ENCODE measurements around the gene PIK3CA.
A peak's percentile ranks its signal among the peaks of the same experiment; 100 is the strongest.
"Not testable (repeated sequence)": the region's sequence is repeated elsewhere in the genome, so short reads cannot be mapped to it uniquely, and the experiment has no call there.

Gene PIK3CA

GRCh38 chr3:179196098-179196497, 47.9 kb downstream of the PIK3CA start:
- ChIA-PET CTCF (interaction anchor here (1.0 to 4.3 kb wide), 3 partner anchors 8 to 30 kb away, joined by 3 to 25 read pairs (median 3); no protein-coding TSS in a partner anchor), POLR2A (no interaction called here)
- no peak for TF ChIP-seq CTCF (IDR thresholded peaks at IDR 0.05; ENCODE audit: control extremely low read depth, extremely low read depth, low read depth, missing control alignments)
- DNase-seq (ENCODE audit: extremely low spot score) = peak; percentile 58

GRCh38 chr3:179196700-179197099, 48.5 kb downstream of the PIK3CA start:
- no peak for DNase-seq (ENCODE audit: extremely low spot score)
- POLR2A ChIA-PET = no interaction called here
- no peak for TF ChIP-seq CTCF (IDR thresholded peaks at IDR 0.05; ENCODE audit: control extremely low read depth, extremely low read depth, low read depth, missing control alignments)
- CTCF ChIA-PET = interaction anchor here (4.3 kb wide), 1 partner anchor 11 kb away, joined by 25 read pairs; no protein-coding TSS in a partner anchor

GRCh38 chr3:179200790-179201189, 52.6 kb downstream of the PIK3CA start:
- ChIA-PET POLR2A (no interaction called here), CTCF (no interaction called here)
- DNase-seq (ENCODE audit: extremely low spot score) = no peak
- no peak for TF ChIP-seq CTCF (IDR thresholded peaks at IDR 0.05; ENCODE audit: control extremely low read depth, extremely low read depth, low read depth, missing control alignments)

- CTCF ChIA-PET; POLR2A ChIA-PET; DNase-seq (ENCODE audit: extremely low spot score): not testable (repeated sequence)
These were observed 67.4 kb downstream of the PIK3CA start for GRCh38 chr3:179215550-179215949.

DNA sequence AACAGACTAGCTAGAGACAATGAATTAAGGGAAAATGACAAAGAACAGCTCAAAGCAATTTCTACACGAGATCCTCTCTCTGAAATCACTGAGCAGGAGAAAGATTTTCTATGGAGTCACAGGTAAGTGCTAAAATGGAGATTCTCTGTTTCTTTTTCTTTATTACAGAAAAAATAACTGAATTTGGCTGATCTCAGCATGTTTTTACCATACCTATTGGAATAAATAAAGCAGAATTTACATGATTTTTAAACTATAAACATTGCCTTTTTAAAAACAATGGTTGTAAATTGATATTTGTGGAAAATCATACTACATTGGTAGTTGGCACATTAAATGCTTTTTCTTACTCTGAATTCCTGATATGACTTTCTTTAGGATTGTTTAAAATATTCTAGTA, 70.1 kb downstream of the PIK3CA start:
- POLR2A ChIA-PET; DNase-seq (ENCODE audit: extremely low spot score): not testable (repeated sequence)
- CTCF ChIA-PET = interaction anchor here (1.7 kb wide), 1 partner anchor 15 kb away, joined by 3 read pairs; no protein-coding TSS in a partner anchor

DNA sequence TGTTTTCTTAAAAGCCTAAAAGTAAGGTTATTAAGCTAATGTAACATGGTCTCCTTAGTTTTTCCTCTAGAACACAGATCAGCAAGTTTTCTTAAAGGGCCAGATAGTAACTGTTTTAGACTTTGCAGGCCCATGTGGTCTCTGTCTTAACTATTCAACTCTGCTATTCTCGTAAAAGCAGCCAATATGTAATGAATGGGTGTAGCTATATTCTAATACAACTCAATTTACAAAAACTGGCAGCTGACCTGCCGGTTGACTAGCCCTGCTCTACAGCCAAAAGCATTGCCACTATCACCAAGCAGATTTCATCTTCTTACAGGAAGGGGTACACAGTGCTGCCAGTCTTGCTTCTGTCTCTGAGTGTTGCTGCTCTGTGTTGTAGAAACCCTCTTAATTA, 75.4 kb downstream of the PIK3CA start:
- POLR2A ChIA-PET = no interaction called here
- no peak for TF ChIP-seq CTCF (IDR thresholded peaks at IDR 0.05; ENCODE audit: control extremely low read depth, extremely low read depth, low read depth, missing control alignments)
- no peak for DNase-seq (ENCODE audit: extremely low spot score)
- CTCF ChIA-PET = interaction anchor here (1.2 to 1.6 kb wide), 3 partner anchors 9 to 22 kb away, joined by 4 to 10 read pairs (median 6); no protein-coding TSS in a partner anchor

- CTCF ChIA-PET = interaction anchor here (0.8 to 1.2 kb wide), 3 partner anchors 9 to 91 kb away, joined by 3 to 4 read pairs (median 4); no protein-coding TSS in a partner anchor
These were observed 76.4 kb downstream of the PIK3CA start for GRCh38 chr3:179224584-179224983.

More at GRCh38 chr3:179224584-179224983, 76.4 kb downstream of the PIK3CA start:
- POLR2A ChIA-PET = no interaction called here
- no peak for TF ChIP-seq CTCF (IDR thresholded peaks at IDR 0.05; ENCODE audit: control extremely low read depth, extremely low read depth, low read depth, missing control alignments)
- no peak for DNase-seq (ENCODE audit: extremely low spot score)

Measured in GM10248 (cell line).